ES-I3 (cell line): ENCODE results near the gene SLC1A4.

ENCODE experiments used
- H3K36me3 ChIP-seq: 2 replicates; pipeline ENCODE4 v1.6.1; 2013; ENCODE audit warnings: mild to moderate bottlenecking, low read length, control low read depth, moderate library complexity; ENCODE audit not compliant: insufficient read depth
- H3K4me1 ChIP-seq: 2 replicates; pipeline ENCODE4 v1.6.1; 2013; ENCODE audit warnings: mild to moderate bottlenecking, control low read depth, low read length; ENCODE audit not compliant: insufficient read depth
- H3K9ac ChIP-seq: 2 replicates; pipeline ENCODE4 v1.6.1; 2013; ENCODE audit warnings: low read depth, mild to moderate bottlenecking, low read length, moderate library complexity
- H3K9me3 ChIP-seq: 2 replicates; pipeline ENCODE4 v1.6.1; 2013; ENCODE audit warnings: mild to moderate bottlenecking, low read length, moderate library complexity; ENCODE audit not compliant: control insufficient read depth, insufficient read depth

The SLC1A4 gene

GRCh38 chr2:64989126-64989981 lies at the start of gene SLC1A4:
Gene SLC1A4, plus strand, starts transcription at chr2:64989399. Its CDS starts 245 bp downstream, at chr2:64989644.
- Histone ChIP-seq H3K4me1 (no peaks in the 10 kb centered on the region), H3K9ac (peak within 1 kb of the TSS; percentile 70), H3K9me3 (no peaks in the 10 kb centered on the region), H3K36me3 (no peaks in the 10 kb centered on the region)

GRCh38 chr2:64941143-64941542 lies 48.1 kb upstream of the SLC1A4 start:
- H3K36me3 ChIP-seq = no peaks in the 10 kb centered on the region
- peaks cover 11% of the 10 kb centered on the region; the same call in 1 of the 2 replicates for H3K4me1 ChIP-seq
- no peaks in the 10 kb centered on the region for H3K9me3 ChIP-seq
- H3K9ac ChIP-seq = no peak overlapping the region

GRCh38 chr2:64941801-64942200 lies 47.4 kb upstream of the SLC1A4 start:
- H3K4me1 ChIP-seq = peaks cover 11% of the 10 kb centered on the region; the same call in 1 of the 2 replicates
- no peak overlapping the region for H3K9ac ChIP-seq
- H3K9me3 ChIP-seq = no peaks in the 10 kb centered on the region
- no peaks in the 10 kb centered on the region for H3K36me3 ChIP-seq

- H3K9ac ChIP-seq = peak overlapping the region; percentile 3; the same call in 1 of the 2 replicates
- H3K4me1 ChIP-seq = peaks cover 11% of the 10 kb centered on the region; the same call in 1 of the 2 replicates
- no peaks in the 10 kb centered on the region for H3K36me3 ChIP-seq
- H3K9me3 ChIP-seq = no peaks in the 10 kb centered on the region
Measured at GRCh38 chr2:64942693-64943092, 46.5 kb upstream of the SLC1A4 start.

- H3K4me1 ChIP-seq = peaks cover 10% of the 10 kb centered on the region; the same call in 1 of the 2 replicates
- H3K9me3 ChIP-seq = no peaks in the 10 kb centered on the region
- no peak overlapping the region for H3K9ac ChIP-seq
- no peaks in the 10 kb centered on the region for H3K36me3 ChIP-seq
Measured at GRCh38 chr2:64943387-64944150, 45.6 kb upstream of the SLC1A4 start.

GRCh38 chr2:64944484-64944883 lies 44.7 kb upstream of the SLC1A4 start:
- 0 out of 2 replicates have a peak, but pooled peaks cover 1% of the 10 kb centered on the region for H3K4me1 ChIP-seq
- H3K36me3 ChIP-seq = no peaks in the 10 kb centered on the region

GRCh38 chr2:64945973-64946768 lies 43.0 kb upstream of the SLC1A4 start:
- Histone ChIP-seq H3K4me1 (peaks cover 7% of the 10 kb centered on the region; the same call in 1 of the 2 replicates), H3K36me3 (no peaks in the 10 kb centered on the region), H3K9me3 (no peaks in the 10 kb centered on the region), H3K9ac (no peak overlapping the region)

More at GRCh38 chr2:64944484-64944883, 44.7 kb upstream of the SLC1A4 start:
- Histone ChIP-seq H3K9me3 (no peaks in the 10 kb centered on the region), H3K9ac (no peak overlapping the region)

GRCh38 chr2:64946769-64947247 lies 42.4 kb upstream of the SLC1A4 start:
- no peaks in the 10 kb centered on the region for H3K9me3 ChIP-seq
- peaks cover 7% of the 10 kb centered on the region; the same call in 1 of the 2 replicates for H3K4me1 ChIP-seq
- no peak overlapping the region for H3K9ac ChIP-seq

GRCh38 chr2:64947885-64948284 lies 41.3 kb upstream of the SLC1A4 start:
- Histone ChIP-seq H3K36me3 (no peaks in the 10 kb centered on the region), H3K9ac (no peak overlapping the region), H3K4me1 (peaks cover 7% of the 10 kb centered on the region; the same call in 1 of the 2 replicates), H3K9me3 (no peaks in the 10 kb centered on the region)

More at GRCh38 chr2:64946769-64947247, 42.4 kb upstream of the SLC1A4 start:
- H3K36me3 ChIP-seq = no peaks in the 10 kb centered on the region

GRCh38 chr2:64950226-64951160 lies 38.7 kb upstream of the SLC1A4 start:
- Histone ChIP-seq H3K36me3 (no peaks in the 10 kb centered on the region), H3K9ac (no peak overlapping the region)

GRCh38 chr2:64951306-64951953 lies 37.8 kb upstream of the SLC1A4 start:
- Histone ChIP-seq H3K4me1 (peaks cover 7% of the 10 kb centered on the region; the same call in 1 of the 2 replicates), H3K9ac (no peak overlapping the region), H3K36me3 (no peaks in the 10 kb centered on the region), H3K9me3 (no peaks in the 10 kb centered on the region)

More at GRCh38 chr2:64950226-64951160, 38.7 kb upstream of the SLC1A4 start:
- H3K9me3 ChIP-seq = no peaks in the 10 kb centered on the region
- H3K4me1 ChIP-seq = peaks cover 7% of the 10 kb centered on the region; the same call in 1 of the 2 replicates

GRCh38 chr2:64952096-64952495 lies 37.1 kb upstream of the SLC1A4 start:
- H3K9ac ChIP-seq = no peak overlapping the region
- peaks cover 7% of the 10 kb centered on the region; the same call in 1 of the 2 replicates for H3K4me1 ChIP-seq
- no peaks in the 10 kb centered on the region for H3K9me3 ChIP-seq
- H3K36me3 ChIP-seq = no peaks in the 10 kb centered on the region
